ENCODE measurements around the gene PTGER3. TPM values are rescaled to one million over a fixed set of nuclear protein-coding genes. Genes with fewer than 3 reads are reported as not detected.

PTGER3 gene
- total and polyA plus RNA-seq, 2 experiments from 2014 or later, result 0.45 to 1.6 TPM

DNA sequence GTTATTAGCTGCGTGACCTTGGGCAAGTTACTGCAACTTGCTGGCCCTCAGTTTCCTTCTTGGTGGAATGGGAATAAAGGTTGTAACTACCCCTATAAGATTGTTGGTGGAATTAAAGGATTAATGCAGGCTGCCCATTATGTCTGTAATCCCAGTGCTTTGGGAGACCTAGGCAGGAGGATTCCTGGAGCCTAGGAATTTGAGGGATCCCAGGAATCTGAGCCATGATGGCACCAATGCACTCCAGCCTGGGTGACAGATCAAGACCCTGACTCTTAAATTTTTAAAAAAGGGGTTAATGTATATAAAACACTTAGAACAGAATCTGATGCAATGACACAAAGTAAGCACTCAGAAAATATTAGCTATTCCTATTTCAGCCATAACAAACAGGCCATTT, 67.3 kb downstream of the PTGER3 start (continued):
- TF ChIP-seq, protein P1, sequence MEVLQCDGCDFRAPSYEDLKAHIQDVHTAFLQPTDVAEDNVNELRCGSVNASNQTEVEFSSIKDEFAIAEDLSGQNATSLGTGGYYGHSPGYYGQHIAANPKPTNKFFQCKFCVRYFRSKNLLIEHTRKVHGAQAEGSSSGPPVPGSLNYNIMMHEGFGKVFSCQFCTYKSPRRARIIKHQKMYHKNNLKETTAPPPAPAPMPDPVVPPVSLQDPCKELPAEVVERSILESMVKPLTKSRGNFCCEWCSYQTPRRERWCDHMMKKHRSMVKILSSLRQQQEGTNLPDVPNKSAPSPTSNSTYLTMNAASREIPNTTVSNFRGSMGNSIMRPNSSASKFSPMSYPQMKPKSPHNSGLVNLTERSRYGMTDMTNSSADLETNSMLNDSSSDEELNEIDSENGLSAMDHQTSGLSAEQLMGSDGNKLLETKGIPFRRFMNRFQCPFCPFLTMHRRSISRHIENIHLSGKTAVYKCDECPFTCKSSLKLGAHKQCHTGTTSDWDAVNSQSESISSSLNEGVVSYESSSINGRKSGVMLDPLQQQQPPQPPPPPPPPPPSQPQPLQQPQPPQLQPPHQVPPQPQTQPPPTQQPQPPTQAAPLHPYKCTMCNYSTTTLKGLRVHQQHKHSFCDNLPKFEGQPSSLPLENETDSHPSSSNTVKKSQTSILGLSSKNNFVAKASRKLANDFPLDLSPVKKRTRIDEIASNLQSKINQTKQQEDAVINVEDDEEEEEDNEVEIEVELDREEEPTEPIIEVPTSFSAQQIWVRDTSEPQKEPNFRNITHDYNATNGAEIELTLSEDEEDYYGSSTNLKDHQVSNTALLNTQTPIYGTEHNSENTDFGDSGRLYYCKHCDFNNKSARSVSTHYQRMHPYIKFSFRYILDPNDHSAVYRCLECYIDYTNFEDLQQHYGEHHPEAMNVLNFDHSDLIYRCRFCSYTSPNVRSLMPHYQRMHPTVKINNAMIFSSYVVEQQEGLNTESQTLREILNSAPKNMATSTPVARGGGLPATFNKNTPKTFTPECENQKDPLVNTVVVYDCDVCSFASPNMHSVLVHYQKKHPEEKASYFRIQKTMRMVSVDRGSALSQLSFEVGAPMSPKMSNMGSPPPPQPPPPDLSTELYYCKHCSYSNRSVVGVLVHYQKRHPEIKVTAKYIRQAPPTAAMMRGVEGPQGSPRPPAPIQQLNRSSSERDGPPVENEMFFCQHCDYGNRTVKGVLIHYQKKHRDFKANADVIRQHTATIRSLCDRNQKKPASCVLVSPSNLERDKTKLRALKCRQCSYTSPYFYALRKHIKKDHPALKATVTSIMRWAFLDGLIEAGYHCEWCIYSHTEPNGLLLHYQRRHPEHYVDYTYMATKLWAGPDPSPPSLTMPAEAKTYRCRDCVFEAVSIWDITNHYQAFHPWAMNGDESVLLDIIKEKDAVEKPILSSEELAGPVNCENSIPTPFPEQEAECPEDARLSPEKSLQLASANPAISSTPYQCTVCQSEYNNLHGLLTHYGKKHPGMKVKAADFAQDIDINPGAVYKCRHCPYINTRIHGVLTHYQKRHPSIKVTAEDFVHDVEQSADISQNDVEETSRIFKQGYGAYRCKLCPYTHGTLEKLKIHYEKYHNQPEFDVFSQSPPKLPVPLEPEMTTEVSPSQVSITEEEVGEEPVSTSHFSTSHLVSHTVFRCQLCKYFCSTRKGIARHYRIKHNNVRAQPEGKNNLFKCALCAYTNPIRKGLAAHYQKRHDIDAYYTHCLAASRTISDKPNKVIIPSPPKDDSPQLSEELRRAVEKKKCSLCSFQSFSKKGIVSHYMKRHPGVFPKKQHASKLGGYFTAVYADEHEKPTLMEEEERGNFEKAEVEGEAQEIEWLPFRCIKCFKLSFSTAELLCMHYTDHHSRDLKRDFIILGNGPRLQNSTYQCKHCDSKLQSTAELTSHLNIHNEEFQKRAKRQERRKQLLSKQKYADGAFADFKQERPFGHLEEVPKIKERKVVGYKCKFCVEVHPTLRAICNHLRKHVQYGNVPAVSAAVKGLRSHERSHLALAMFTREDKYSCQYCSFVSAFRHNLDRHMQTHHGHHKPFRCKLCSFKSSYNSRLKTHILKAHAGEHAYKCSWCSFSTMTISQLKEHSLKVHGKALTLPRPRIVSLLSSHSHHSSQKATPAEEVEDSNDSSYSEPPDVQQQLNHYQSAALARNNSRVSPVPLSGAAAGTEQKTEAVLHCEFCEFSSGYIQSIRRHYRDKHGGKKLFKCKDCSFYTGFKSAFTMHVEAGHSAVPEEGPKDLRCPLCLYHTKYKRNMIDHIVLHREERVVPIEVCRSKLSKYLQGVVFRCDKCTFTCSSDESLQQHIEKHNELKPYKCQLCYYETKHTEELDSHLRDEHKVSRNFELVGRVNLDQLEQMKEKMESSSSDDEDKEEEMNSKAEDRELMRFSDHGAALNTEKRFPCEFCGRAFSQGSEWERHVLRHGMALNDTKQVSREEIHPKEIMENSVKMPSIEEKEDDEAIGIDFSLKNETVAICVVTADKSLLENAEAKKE (CRISPR knock-in tag; IDR thresholded peaks at IDR 0.05), result no peak
- TF ChIP-seq CTCF (conservative IDR thresholded peaks at IDR 0.05; ENCODE audit: low read depth in 2 of 2) (no peak), ZNF331 (CRISPR knock-in tag; IDR thresholded peaks at IDR 0.05; ENCODE audit: low read depth) (no peak), CREB1 (CRISPR knock-in tag; IDR thresholded peaks at IDR 0.05; ENCODE audit: low read depth) (no peak)

- ATAC-seq, result no peak
- Mint-ChIP-seq H3K27ac (peak overlapping the region; percentile 43; the same call in 1 of the 2 replicates), H3K4me3 (no peak overlapping the region), H3K27me3 (ENCODE audit: insufficient read depth, low read depth, poor library complexity) (no peaks in the 10 kb centered on the region), H3K36me3 (ENCODE audit: low read depth) (no peaks in the 10 kb centered on the region), H3K4me1 (no peaks in the 10 kb centered on the region), H3K9me3 (no peaks in the 10 kb centered on the region; the same call in 2 of the 3 replicates)
- DNase-seq (ENCODE audit: low spot score), result no peak
- no peaks in the 10 kb centered on the region for H3K27me3 ChIP-seq (ENCODE audit: insufficient read depth)
- H3K4me2 ChIP-seq, result no peak overlapping the region
- peaks cover 6% of the 10 kb centered on the region; the same call in 1 of the 2 replicates for H3K9me2 ChIP-seq (ENCODE audit: insufficient read depth)
- H3K4me3 ChIP-seq, result no peak overlapping the region
- H3K36me3 ChIP-seq (ENCODE audit: insufficient read depth), result no peaks in the 10 kb centered on the region
- TF ChIP-seq NANOG (IDR thresholded peaks at IDR 0.05; ENCODE audit: borderline replicate concordance) (no peak), ZNF331 (CRISPR knock-in tag; IDR thresholded peaks at IDR 0.05; ENCODE audit: low read depth) (no peak)
- no peaks in the 10 kb centered on the region for H3K79me2 ChIP-seq (replicated peaks; ENCODE audit: insufficient read depth)
- no peak overlapping the region for H2AFZ ChIP-seq
- no peaks in the 10 kb centered on the region; the same call in 1 of the 2 replicates for H4K20me1 ChIP-seq (replicated peaks; ENCODE audit: insufficient read depth)
- H3K27ac ChIP-seq (ENCODE audit: low read depth), result no peak overlapping the region
- no peaks in the 10 kb centered on the region for H3K4me1 ChIP-seq (ENCODE audit: insufficient read depth)
- H3F3A ChIP-seq (replicated peaks; ENCODE audit: low read depth), result no peaks in the 10 kb centered on the region
These were observed 67.7 kb downstream of the PTGER3 start for GRCh38 chr1:70979881-70980280.

All from GM23338 (cell line).